GM12878 (cell line): Measurements from ENCODE around the gene ARHGAP5. TPM values are rescaled to one million over a fixed set of nuclear protein-coding genes. Genes with fewer than 3 reads are reported as not detected.
"Not testable (repeated sequence)": the region's sequence is repeated elsewhere in the genome, so short reads cannot be mapped to it uniquely, and the experiment has no call there.

Experiments
- ATAC-seq: fragments of 200-7000 bp; cut with Tn5 transposase; 3 replicates; pipeline ENCODE4 v1.9.1; 2020; ENCODE audit warnings: mild to moderate bottlenecking, moderate library complexity
- BruUV-seq: library from RNA; stranded (reverse); fragments of 400-500 nt; replicated peaks from 2 replicates; lab custom pipeline; 2021; lab: Mats Ljungman, UMichigan
- CTCF ChIA-PET: fragments of 300-600 bp; sonication (Branson Sonifier 250); formaldehyde crosslinking; extraction: SDS; loops from one replicate; lab custom pipeline; 2021; ENCODE audit warnings: inconsistent platforms; lab: Yijun Ruan, JAX
- POLR2A ChIA-PET: fragments of 350-600 bp; formaldehyde crosslinking; extraction: SDS; loops from one replicate; lab custom pipeline; 2021; ENCODE audit warnings: inconsistent platforms; lab: Charles Lee
- RAD21 ChIA-PET: fragments of 300-600 bp; sonication (Branson Sonifier 250); formaldehyde crosslinking; loops from one replicate; lab custom pipeline; 2023; ENCODE audit warnings: antibody characterized with exemption; ENCODE audit not compliant: unreplicated experiment; lab: Charles Lee
- SMC1A ChIA-PET: fragments of 300-600 bp; sonication (Branson Sonifier 250); formaldehyde crosslinking; loops from one replicate; lab custom pipeline; 2023; ENCODE audit not compliant: unreplicated experiment, uncharacterized antibody; lab: Charles Lee
- DNase-seq: peaks from one replicate; pipeline ENCODE4 v3.0.0-alpha.2; 2011; ENCODE audit warnings: low read depth, low spot score
- FAIRE-seq: peaks from 3 replicates; lab custom pipeline; 2011; peaks lifted over from hg19 to GRCh38; lab: Jason Lieb, UNC
- H2AFZ ChIP-seq: 2 replicates; pipeline ENCODE4 v1.6.0; 2011; ENCODE audit warnings: low read depth, low read length, control low read depth; ENCODE audit not compliant: control insufficient read depth
- H3K27ac ChIP-seq: 2 replicates; pipeline ENCODE4 v1.5.1; 2011; ENCODE audit warnings: control low read depth; ENCODE audit not compliant: control insufficient read depth, insufficient read depth
- H3K27me3 ChIP-seq, 2 experiments: replicated peaks in 1 of 2; 2 replicates each; pipeline versions ENCODE4 v1.6.0 to v1.6.1; 2011; ENCODE audit warnings: low read length in 1 of 2; ENCODE audit not compliant: control insufficient read depth in 2 of 2, insufficient read depth in 2 of 2
- H3K36me3 ChIP-seq, 2 experiments: 2 replicates each; pipeline ENCODE4 v1.5.1; 2011; ENCODE audit warnings: low read length in 1 of 2; ENCODE audit not compliant: control insufficient read depth in 2 of 2, insufficient read depth in 2 of 2
- H3K4me1 ChIP-seq: 2 replicates; pipeline ENCODE4 v1.6.1; 2011; ENCODE audit warnings: mild to moderate bottlenecking, low read length, moderate library complexity, mixed read lengths; ENCODE audit not compliant: control insufficient read depth, insufficient read depth
- H3K4me2 ChIP-seq: 2 replicates; pipeline ENCODE4 v1.6.0; 2011; ENCODE audit warnings: control low read depth; ENCODE audit not compliant: control insufficient read depth, insufficient read depth
- H3K4me3 ChIP-seq: fragments of 200-600 bp; sonication (generic); 2 replicates; pipeline ENCODE4 v1.5.1; 2016
- H3K79me2 ChIP-seq: 2 replicates; pipeline ENCODE4 v1.6.0; 2011; ENCODE audit warnings: low read length; ENCODE audit not compliant: control insufficient read depth, insufficient read depth
- H3K9ac ChIP-seq: 2 replicates; pipeline ENCODE4 v1.8.0; 2011; ENCODE audit warnings: low read length, control low read depth, mixed read lengths; ENCODE audit not compliant: control insufficient read depth, insufficient read depth
- H3K9me3 ChIP-seq: replicated peaks from 3 replicates; pipeline ENCODE4 v1.5.1; 2011; ENCODE audit warnings: mild to moderate bottlenecking, low read length; ENCODE audit not compliant: control insufficient read depth, insufficient read depth
- H4K20me1 ChIP-seq: 2 replicates; pipeline ENCODE4 v1.6.0; 2011; ENCODE audit not compliant: control insufficient read depth, insufficient read depth
- CEBPB ChIP-seq, 2 experiments: fragments of 150-350 bp in 1 of 2; IDR thresholded peaks; 2 replicates each; pipeline ENCODE4 v1.6.1; 2012 to 2014; ENCODE audit warnings: low read depth in 2 of 2, low read length in 2 of 2, borderline replicate concordance in 1 of 2, inconsistent platforms in 1 of 2
- CHD4 ChIP-seq: fragments of 200-600 bp; sonication (generic); IDR thresholded peaks from 2 replicates; pipeline ENCODE4 v1.6.1; 2016; ENCODE audit warnings: mild to moderate bottlenecking
- FOXK2 ChIP-seq: fragments of 450-650 bp; IDR thresholded peaks from 2 replicates; pipeline ENCODE4 v1.6.1; 2017; ENCODE audit warnings: mild to moderate bottlenecking, moderate library complexity
- IKZF2 ChIP-seq, 2 experiments: fragments of 450-650 bp; IDR thresholded peaks; 2 replicates each; pipeline ENCODE4 v1.6.1; 2017; ENCODE audit warnings: mild to moderate bottlenecking in 2 of 2, moderate library complexity in 2 of 2
- IRF4 ChIP-seq: IDR thresholded peaks from 2 replicates; pipeline ENCODE4 v1.6.1; 2011; ENCODE audit warnings: low read depth, low read length
- POLR2AphosphoS5 ChIP-seq: IDR thresholded peaks from 2 replicates; pipeline ENCODE4 v1.6.1; 2011; ENCODE audit warnings: mild to moderate bottlenecking, low read length, inconsistent platforms
- SMC3 ChIP-seq: IDR thresholded peaks from 2 replicates; pipeline ENCODE4 v1.6.1; 2011; ENCODE audit warnings: low read length, improper control_type of control experiment, borderline replicate concordance
- ZNF592 ChIP-seq: fragments of 450-650 bp; IDR thresholded peaks from 2 replicates; pipeline ENCODE4 v1.6.1; 2017; ENCODE audit warnings: mild to moderate bottlenecking, moderate library complexity
- ZSCAN29 ChIP-seq: fragments of 450-650 bp; IDR thresholded peaks from 2 replicates; pipeline ENCODE4 v1.6.1; 2017; ENCODE audit warnings: mild to moderate bottlenecking, moderate library complexity
- WGBS: methylation state at CpG from one replicate; pipeline ENCODE4 v1.1.6; 2016; ENCODE audit warnings: low lambda C conversion rate; ENCODE audit not compliant: insufficient replicate concordance, insufficient coverage; ENCODE audit errors: missing lambda C conversion rate; 5-methylcytosine and 5-hydroxymethylcytosine counted together
- in situ Hi-C: fragments of 300-500 bp; cut with MboI; formaldehyde crosslinking; loops from 9 replicates; pipeline ENCODE4 v1.14.3; 2018; ENCODE audit warnings: mixed read lengths
- intact Hi-C: fragments of 100-400 bp; cut with micrococcal nuclease; formaldehyde crosslinking; loops from one replicate; pipeline ENCODE4 v1.14.2; 2022; ENCODE audit not compliant: unreplicated experiment
- polyA plus RNA-seq, 11 experiments: library from polyadenylated mRNA; depleted of rRNA in 4 of 11; unstranded in 6 of 11; stranded (reverse) in 5 of 11; fragments of >200 nt; fragmentation: Nextera tagmentation in 4 of 11; fragmentation: Illumina TruSeq in 1 of 11; extraction: Ambion mirVana in 4 of 11; extraction: Trizol in 1 of 11; gene quantifications; 1 replicate in 1 of 11; 2 replicates in 10 of 11; pipeline versions ENCODE4 v1.2.1 to v1.2.3, GENCODE V29; 2011 to 2016; ENCODE audit warnings: inconsistent platforms in 2 of 11, missing spikeins in 2 of 11, low read depth in 1 of 11
- total RNA-seq, 4 experiments: library from RNA; depleted of rRNA in 3 of 4; stranded (reverse); fragments of >200 nt in 3 of 4; fragmentation: Illumina TruSeq in 1 of 4; extraction: Trizol in 1 of 4; gene quantifications; 2 replicates each; pipeline versions ENCODE4 v1.2.1 to v1.2.3, GENCODE V29; 2013 to 2021

ARHGAP5 gene
- total and polyA plus RNA-seq, 10 of the 15 experiments (the other 5 are each of a cell fraction or from before 2014, with no cell fraction given): 0.91 to 19.6 (median 7.2) TPM

DNA sequence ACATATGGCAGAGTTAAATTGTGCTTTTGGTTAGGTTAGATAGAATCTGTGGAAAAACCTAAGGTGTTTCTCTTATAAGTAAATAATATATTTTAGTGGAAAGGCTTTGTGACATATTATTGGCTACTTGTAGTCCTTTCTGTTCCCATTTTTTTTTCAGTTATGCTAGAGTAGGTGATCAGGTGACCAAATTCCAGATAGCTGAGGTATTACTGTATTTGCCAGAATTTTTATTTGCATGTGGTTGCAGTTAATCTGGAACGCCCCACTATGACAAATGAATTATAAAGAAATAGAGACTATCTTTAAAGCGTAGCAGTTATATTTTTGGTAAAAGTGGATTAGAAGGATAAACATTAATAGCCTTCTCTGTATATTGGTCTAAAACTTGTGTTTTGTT lies 52.0 kb downstream of the ARHGAP5 start:
- RAD21 ChIA-PET: no interaction called here
- POLR2A ChIA-PET: no interaction called here

GRCh38 chr14:32131689-32132088 lies 54.6 kb downstream of the ARHGAP5 start:
- H3K4me1 ChIP-seq, H3K79me2 ChIP-seq, intact Hi-C loops, CTCF ChIA-PET, in situ Hi-C loops, ATAC-seq, H3K27me3 ChIP-seq, SMC1A ChIA-PET, H3K9ac ChIP-seq, H3K9me3 ChIP-seq, RAD21 ChIA-PET, POLR2A ChIA-PET, H2AFZ ChIP-seq, BruUV-seq, H3K4me2 ChIP-seq, DNase-seq, FAIRE-seq, H3K4me3 ChIP-seq, H3K36me3 ChIP-seq, H4K20me1 ChIP-seq, H3K27ac ChIP-seq: not testable (repeated sequence)
- 91% methylated on average over 5 of the region's 5 CpGs for WGBS

More for the DNA sequence above, 52.0 kb downstream of the ARHGAP5 start:
- H3K4me1 ChIP-seq: no peaks in the 10 kb centered on the region
- no peak overlapping the region for H3K4me3 ChIP-seq
- no peaks in the 10 kb centered on the region for H3K36me3 ChIP-seq
- no peaks in the 10 kb centered on the region for H4K20me1 ChIP-seq
- H3K4me2 ChIP-seq: no peak overlapping the region
- no peaks in the 10 kb centered on the region for H3K79me2 ChIP-seq
- in situ Hi-C loops (no loop called here), intact Hi-C loops (no loop called here)
- TF ChIP-seq ZSCAN29: no peak
- TF ChIP-seq IKZF2 (IDR thresholded peaks at IDR 0.05): no peak
- TF ChIP-seq POLR2AphosphoS5: no peak
- TF ChIP-seq ZNF592: no peak
- no peak for TF ChIP-seq CHD4
- no peak for TF ChIP-seq IRF4
- TF ChIP-seq CEBPB (IDR thresholded peaks at IDR 0.05; ENCODE audit: borderline replicate concordance in 1 of 2, low read depth in 2 of 2, low read length in 2 of 2): no peak
- no peak for TF ChIP-seq FOXK2
- TF ChIP-seq SMC3: no peak
- DNase-seq (no peak), ATAC-seq (no peak), FAIRE-seq (no peak)
- no peak overlapping the region for H3K27ac ChIP-seq
- ChIA-PET SMC1A (no interaction called here), CTCF (no interaction called here)
- no peaks in the 10 kb centered on the region for H3K27me3 ChIP-seq
- WGBS: 98% methylated on average over 2 of the region's 2 CpGs
- no peaks in the 10 kb centered on the region; the same call in 2 of the 3 replicates for H3K9me3 ChIP-seq
- no peak overlapping the region for H3K9ac ChIP-seq
- no TSS peak for BruUV-seq
- H2AFZ ChIP-seq: no peak overlapping the region
